MCF 10A (cell line): Measurements from ENCODE around the gene IL17C. TPM values are rescaled to one million over a fixed set of nuclear protein-coding genes. Genes with fewer than 3 reads are reported as not detected.

Source experiments
- BruUV-seq: library from RNA; stranded (reverse); fragments of 400-500 nt; replicated peaks from 2 replicates; lab custom pipeline; 2021; lab: Mats Ljungman, UMichigan
- CTCF ChIA-PET: fragments of 300-600 bp; sonication (Branson Sonifier 250); formaldehyde crosslinking; extraction: SDS; loops from one replicate; lab custom pipeline; 2021; ENCODE audit warnings: antibody characterized with exemption, inconsistent platforms; lab: Yijun Ruan, JAX
- POLR2A ChIA-PET: fragments of 300-600, 350-650 bp; sonication (Branson Sonifier 250); formaldehyde crosslinking; extraction: SDS; loops from one replicate; lab custom pipeline; 2020; ENCODE audit warnings: antibody characterized with exemption, inconsistent platforms; lab: Yijun Ruan, JAX
- DNase-seq: peaks from one replicate; pipeline ENCODE4 v3.0.0-alpha.2; 2018; ENCODE audit not compliant: unreplicated experiment
- H3K27ac Mint-ChIP-seq: one replicate; pipeline ENCODE4 v1.8.0; 2022; ENCODE audit warnings: mild to moderate bottlenecking, low read depth, mixed read lengths; ENCODE audit not compliant: unreplicated experiment
- H3K27me3 Mint-ChIP-seq: one replicate; pipeline ENCODE4 v1.8.0; 2022; ENCODE audit warnings: mixed read lengths; ENCODE audit not compliant: insufficient read depth, unreplicated experiment
- H3K36me3 Mint-ChIP-seq: one replicate; pipeline ENCODE4 v1.8.0; 2022; ENCODE audit warnings: mild to moderate bottlenecking, moderate library complexity, mixed read lengths; ENCODE audit not compliant: insufficient read depth, unreplicated experiment
- H3K4me1 Mint-ChIP-seq: one replicate; pipeline ENCODE4 v1.8.0; 2022; ENCODE audit warnings: mixed read lengths; ENCODE audit not compliant: insufficient read depth, unreplicated experiment
- H3K4me3 Mint-ChIP-seq: one replicate; pipeline ENCODE4 v1.8.0; 2022; ENCODE audit warnings: mild to moderate bottlenecking, moderate library complexity, mixed read lengths; ENCODE audit not compliant: unreplicated experiment
- H3K9me3 Mint-ChIP-seq: one replicate; pipeline ENCODE4 v1.8.0; 2022; ENCODE audit warnings: mixed read lengths; ENCODE audit not compliant: unreplicated experiment
- intact Hi-C: fragments of 100-400 bp; cut with micrococcal nuclease; formaldehyde crosslinking; loops from 2 replicates; pipeline ENCODE4 v1.14.1; 2022
- total RNA-seq: library from RNA; stranded (reverse); gene quantifications from 2 replicates; pipeline ENCODE4 v1.2.3, GENCODE V29; 2022
- TF ChIP-seq, protein P1 (sequence below): fragments of 200-600 bp; IDR thresholded peaks from one replicate; pipeline ENCODE4 v1.8.0; 2022; ENCODE audit warnings: antibody characterized with exemption, mild to moderate bottlenecking; ENCODE audit not compliant: unreplicated experiment

The IL17C gene
- total RNA-seq, 1 experiment from 2014 or later, result not detected

DNA sequence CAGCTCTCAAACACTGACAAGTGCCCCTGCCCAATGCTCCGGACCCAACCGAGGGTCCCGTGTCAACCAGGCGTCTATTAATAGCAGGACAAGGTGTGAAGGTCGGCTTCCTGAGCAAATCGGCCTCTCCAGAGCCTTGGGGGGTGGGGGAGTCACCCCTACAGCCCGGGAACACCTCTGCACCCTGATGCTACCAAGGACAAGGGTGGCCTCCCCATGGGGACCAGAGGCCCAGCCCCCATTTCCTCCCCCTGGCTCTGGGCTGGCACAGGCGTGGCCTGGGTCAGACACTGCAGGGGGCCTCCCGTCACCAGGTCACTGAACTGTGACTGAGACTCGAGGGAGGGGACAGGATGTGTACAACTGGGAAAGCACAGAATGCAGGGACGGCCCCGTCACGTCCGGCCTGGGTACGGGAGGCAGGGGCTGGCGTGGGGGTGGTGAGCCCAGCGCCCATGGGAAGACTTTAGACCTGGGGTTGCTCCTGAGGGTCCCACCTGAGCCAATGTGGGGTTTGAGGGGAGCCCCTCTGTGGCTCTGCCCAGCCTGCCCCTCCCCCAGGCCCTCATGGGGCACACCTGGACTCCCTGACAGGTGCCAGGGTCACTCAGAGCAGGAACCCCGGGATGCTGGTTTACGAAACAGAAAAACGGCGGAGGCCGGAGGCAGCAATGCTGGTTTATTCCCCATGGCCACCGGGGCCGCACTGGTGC lies 13.1 kb downstream of the IL17C start:
- intact Hi-C loops, result no loop called here
- Mint-ChIP-seq H3K27me3 (no peaks in the 10 kb centered on the region), H3K9me3 (no peaks in the 10 kb centered on the region), H3K27ac (no peak overlapping the region), H3K4me1 (no peaks in the 10 kb centered on the region), H3K4me3 (no peak overlapping the region), H3K36me3 (peaks cover 5% of the 10 kb centered on the region)
- POLR2A ChIA-PET, result no interaction called here
- BruUV-seq, result no TSS peak
- no peak for DNase-seq
- CTCF ChIA-PET, result no interaction called here
- TF ChIP-seq, protein P1, sequence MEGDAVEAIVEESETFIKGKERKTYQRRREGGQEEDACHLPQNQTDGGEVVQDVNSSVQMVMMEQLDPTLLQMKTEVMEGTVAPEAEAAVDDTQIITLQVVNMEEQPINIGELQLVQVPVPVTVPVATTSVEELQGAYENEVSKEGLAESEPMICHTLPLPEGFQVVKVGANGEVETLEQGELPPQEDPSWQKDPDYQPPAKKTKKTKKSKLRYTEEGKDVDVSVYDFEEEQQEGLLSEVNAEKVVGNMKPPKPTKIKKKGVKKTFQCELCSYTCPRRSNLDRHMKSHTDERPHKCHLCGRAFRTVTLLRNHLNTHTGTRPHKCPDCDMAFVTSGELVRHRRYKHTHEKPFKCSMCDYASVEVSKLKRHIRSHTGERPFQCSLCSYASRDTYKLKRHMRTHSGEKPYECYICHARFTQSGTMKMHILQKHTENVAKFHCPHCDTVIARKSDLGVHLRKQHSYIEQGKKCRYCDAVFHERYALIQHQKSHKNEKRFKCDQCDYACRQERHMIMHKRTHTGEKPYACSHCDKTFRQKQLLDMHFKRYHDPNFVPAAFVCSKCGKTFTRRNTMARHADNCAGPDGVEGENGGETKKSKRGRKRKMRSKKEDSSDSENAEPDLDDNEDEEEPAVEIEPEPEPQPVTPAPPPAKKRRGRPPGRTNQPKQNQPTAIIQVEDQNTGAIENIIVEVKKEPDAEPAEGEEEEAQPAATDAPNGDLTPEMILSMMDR, result no peak

DNA sequence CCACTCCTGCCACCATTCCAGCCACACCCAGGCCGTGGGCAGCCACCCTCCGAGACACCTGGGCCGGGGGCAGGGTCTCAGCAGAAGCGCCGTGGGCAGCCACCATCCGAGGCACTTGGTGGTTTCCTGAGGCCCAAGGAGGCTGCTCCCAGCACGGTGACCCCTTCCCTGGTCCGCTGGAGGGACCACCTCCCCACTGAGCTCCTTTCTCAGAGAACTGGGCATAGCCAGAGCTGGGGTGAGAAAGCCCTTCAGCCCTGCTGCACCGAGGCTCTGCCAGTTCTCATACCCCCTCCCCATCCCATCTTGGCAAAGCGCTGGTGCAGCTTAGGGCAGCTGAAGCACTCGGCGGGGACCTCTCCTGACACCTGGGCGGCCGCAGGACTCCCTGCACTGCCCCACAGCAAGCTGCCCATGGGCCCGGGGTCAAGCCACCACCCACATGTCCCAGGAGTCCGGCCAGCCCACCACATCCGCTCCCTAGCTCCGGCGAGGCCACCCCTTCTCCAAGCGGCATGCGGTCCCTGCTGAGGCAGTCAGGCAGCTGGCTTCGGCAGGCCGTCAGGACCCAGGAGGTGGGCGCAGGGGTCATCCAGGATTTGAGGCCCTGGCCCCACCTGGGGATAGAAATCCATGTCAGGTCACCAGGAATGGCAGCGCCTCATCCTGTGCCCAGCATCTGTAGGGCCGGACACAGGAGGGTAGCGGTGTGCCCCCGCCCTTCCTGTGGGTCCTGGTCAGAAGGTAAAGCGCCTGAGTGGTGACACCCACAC lies 13.8 kb downstream of the IL17C start:
- Mint-ChIP-seq H3K27ac (no peak overlapping the region), H3K36me3 (peaks cover 12% of the 10 kb centered on the region), H3K27me3 (no peaks in the 10 kb centered on the region), H3K9me3 (no peaks in the 10 kb centered on the region), H3K4me3 (no peak overlapping the region), H3K4me1 (no peaks in the 10 kb centered on the region)
- DNase-seq, result no peak
- intact Hi-C loops, result no loop called here
- TF ChIP-seq, protein P1, result no peak
- POLR2A ChIA-PET, result interaction anchor here (0.7 kb wide), 1 partner anchor 34 kb away, joined by 3 read pairs; no protein-coding TSS in a partner anchor
- BruUV-seq, result TSS peak; percentile 51
- CTCF ChIA-PET, result no interaction called here

DNA sequence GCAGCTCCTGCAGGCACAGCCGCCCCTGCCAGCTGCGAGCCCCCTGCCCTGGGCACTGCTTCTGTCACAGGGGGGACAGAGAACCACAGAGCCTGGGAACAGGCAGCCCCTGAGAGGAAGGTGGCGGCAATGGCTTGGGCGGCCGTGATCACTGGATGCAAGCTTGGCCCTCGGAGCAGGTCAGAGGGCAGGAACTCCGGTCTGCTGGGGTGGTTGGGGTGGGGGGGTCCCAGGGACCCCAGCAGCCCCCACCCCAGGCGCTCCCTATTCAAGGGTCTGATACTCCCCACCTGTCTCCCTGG lies 14.3 kb downstream of the IL17C start:
- Mint-ChIP-seq H3K4me3 (no peak overlapping the region), H3K9me3 (no peaks in the 10 kb centered on the region), H3K36me3 (peaks cover 12% of the 10 kb centered on the region), H3K4me1 (no peaks in the 10 kb centered on the region), H3K27me3 (no peaks in the 10 kb centered on the region), H3K27ac (no peak overlapping the region)
- TF ChIP-seq, protein P1, result no peak
- intact Hi-C loops, result no loop called here
- BruUV-seq, result no TSS peak
- CTCF ChIA-PET, result no interaction called here
- POLR2A ChIA-PET, result no interaction called here
- DNase-seq, result no peak

DNA sequence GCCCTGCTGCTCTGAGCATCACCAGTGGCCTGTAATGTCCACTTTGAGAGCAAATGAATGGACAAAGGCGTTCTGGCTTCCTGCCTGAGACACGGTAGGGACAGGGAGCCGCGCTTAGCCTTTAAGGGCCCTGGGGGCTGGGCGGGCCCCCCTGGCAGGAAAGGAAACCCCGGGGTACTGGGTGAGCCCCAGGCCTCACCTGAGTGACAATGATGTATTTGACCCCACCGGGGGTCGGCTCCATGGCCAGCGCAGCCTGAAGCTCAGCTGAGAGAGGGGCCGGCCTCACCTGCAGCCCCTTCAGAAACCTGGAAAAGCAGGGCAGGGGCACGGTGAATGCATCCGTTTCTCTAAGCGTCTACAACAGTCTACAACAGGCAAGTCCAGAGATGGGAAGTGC lies 14.7 kb downstream of the IL17C start:
- Mint-ChIP-seq H3K9me3 (no peaks in the 10 kb centered on the region), H3K27me3 (no peaks in the 10 kb centered on the region), H3K36me3 (peaks cover 12% of the 10 kb centered on the region), H3K4me3 (no peak overlapping the region), H3K4me1 (no peaks in the 10 kb centered on the region), H3K27ac (no peak overlapping the region)
- DNase-seq, result no peak
- intact Hi-C loops, result no loop called here
- TF ChIP-seq, protein P1, result no peak
- POLR2A ChIA-PET, result no interaction called here
- CTCF ChIA-PET, result no interaction called here
- no TSS peak for BruUV-seq
